GM19372 (cell line): ENCODE data around the gene RYR2.

Source experiments
- ATAC-seq: cut with Tn5 transposase; IDR thresholded peaks from one replicate; pipeline ENCODE4 v1.9.1; 2021; ENCODE audit warnings: mild to moderate bottlenecking, low read depth, moderate library complexity; ENCODE audit not compliant: unreplicated experiment

RYR2 gene

DNA sequence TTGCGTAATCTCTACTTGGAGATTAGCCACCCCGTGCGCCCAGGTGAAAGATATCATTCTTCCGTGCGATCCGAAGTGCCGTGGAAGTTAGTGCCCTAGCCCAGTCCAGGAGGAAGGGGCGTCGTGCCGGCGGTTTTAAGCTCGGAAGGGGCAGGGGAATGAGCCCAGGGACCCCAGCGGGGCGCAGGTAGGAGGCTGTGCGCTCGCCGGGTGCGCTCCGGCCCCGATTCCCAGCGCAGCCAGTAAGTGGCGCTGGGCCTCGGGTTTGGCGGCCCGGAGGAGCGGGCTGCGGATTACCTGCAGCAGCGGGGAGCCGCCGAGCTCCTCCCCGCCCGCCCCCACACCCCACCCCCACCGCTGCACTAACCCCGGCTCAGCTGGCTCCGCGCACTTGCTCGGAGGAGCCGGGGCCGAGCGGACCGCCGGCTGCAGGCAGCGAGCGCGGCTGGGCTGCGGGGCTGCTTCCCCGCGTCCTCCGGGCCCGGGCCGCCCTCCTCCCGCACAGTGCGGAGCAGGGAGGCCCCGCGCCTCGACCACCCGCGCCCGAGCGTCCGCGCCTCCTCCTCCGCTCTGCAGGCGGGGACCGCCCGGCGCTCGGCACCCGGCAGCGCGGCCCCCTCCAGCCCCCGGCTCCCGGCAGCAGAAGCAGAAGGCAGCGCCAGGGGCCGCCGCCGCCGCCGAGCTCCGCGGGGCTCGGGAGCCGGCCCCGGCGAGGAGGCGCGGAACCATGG, at the start of gene RYR2:
TSS of gene RYR2 (plus strand) at position 390 of the 731 bp plus-strand sequence. CDS start at position 728, 338 bp downstream.
- no peak for ATAC-seq

DNA sequence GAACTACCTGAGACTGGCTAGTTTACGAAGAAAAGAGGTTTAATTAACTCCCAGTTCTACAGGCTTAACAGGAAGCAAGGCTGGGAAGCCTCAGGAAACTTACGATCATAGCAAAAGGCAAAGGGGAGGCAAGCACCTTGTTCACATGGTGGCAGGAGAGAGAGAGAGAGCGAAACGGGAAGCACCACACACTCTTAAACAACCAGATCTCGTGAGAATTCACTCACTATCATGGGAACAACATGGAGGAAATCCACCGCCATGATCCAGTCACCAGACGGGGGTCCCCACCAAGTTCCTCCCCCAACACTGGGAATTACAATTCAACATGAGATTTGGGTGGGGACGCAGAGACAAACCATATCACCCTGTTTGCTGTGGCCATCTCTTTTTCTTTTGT, 49.5 kb upstream of the RYR2 start:
- no peak for ATAC-seq

DNA sequence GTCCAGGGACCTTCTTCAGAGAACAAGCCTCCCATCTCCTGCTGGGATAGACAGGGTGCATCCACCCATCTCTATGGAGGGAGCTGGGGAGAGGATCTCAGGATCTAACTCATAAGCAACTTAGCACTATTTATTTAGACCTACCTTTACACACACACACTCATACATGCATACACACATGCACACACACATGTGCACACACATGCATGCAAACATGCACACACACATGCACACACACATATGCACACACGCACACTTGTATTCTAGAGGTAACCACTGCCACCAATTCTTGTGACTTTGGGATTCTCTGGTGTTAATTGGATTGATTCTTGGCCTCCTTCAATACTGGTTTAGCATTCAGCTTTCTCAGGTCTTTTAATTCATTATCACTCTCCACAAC, 47.5 kb upstream of the RYR2 start:
- ATAC-seq = no peak

DNA sequence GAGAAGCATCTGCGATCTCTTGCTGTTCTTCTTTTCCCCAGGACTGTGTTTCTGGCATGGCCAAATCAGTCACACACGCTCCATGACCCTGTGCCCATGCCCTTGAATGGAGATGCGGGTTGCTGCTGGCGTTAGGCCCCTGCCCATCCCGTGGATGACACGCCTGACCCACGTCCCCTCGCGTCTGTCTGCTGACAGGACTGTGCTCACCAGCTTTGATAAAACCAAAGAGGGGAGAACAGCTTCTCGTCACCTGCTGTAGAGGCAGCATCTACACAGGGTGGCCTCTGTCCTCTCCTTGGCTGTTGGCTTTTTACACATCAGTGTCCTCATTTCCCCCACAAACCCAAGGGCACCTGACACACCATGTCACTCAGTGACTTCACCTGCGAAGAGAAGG, 44.6 kb upstream of the RYR2 start:
- no peak for ATAC-seq

DNA sequence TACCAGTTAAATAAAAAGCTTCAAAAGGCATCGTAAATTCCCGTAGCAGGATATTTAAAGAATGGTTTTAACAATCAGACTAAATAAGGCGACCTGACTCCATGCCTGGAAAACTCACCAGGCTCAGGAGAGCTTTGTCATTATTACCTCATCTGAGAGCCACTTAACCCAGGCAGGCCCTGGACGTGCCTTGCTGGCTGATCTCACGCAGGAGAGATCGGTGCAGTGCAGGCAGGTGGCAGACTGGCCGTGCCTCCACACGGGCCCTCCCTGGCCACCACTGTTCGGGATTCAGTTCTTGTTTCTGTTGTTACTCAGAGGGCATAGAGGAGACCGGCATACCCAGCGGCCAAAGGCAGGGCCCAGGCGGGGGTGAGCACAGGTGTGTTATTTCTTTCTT, 44.1 kb upstream of the RYR2 start:
- ATAC-seq = no peak

DNA sequence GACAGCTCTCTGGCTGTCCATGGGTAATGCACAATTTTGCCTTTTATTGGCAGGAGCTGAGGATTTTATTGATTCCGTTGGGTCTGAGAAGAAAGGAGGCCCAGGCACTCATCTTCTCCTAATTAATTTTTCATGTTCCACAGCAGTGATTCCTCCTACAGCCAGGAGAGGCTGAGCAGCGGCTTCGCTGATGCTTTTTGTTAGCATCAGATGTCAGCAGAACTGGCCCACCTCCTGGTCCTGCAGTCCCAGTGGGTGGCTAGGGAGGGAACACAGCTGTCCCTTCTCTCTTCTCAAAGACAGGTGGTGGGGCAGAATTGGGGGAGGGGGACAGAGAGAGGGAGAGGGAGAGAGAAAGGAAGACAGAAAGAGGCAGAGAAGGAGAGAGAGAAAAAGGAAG, 43.4 kb upstream of the RYR2 start:
- ATAC-seq = no peak

DNA sequence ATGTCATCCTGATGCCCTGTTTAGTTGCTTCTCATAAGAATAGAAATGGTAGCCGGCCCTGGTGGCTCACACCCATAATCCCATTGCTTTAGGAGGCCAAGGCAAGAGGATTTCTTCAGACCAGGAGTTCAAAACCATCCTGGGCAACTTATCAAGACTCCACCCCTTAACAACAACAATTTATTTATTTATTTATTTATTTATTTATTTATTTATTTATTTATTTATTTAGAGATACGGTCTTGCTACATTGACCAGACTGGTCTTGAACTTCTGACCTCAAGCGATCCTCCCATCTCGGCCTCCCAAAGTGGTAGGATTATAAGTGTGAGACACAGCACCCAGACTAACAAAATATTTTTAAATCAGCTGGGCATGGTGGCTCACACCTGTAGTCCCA, 41.8 kb upstream of the RYR2 start:
- no peak for ATAC-seq

DNA sequence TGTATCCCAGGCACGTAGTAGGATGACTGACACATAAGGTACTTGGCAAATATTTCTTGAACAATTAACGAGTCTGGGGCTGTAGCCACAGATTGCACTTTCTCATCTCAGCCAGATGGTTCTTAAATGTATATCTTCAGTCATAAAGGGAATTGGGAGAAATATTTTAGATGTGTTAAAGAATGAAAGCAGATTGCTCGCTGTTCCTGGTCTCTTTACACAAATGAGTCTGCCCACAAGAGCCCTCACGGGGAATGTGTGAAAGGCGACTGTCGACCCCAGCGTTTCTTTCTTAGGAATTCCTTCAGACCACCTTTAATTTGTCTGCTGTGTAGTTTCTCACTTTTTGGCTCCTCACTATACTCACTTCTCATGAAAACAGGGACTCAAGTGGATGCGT, 38.5 kb upstream of the RYR2 start:
- ATAC-seq = no peak

DNA sequence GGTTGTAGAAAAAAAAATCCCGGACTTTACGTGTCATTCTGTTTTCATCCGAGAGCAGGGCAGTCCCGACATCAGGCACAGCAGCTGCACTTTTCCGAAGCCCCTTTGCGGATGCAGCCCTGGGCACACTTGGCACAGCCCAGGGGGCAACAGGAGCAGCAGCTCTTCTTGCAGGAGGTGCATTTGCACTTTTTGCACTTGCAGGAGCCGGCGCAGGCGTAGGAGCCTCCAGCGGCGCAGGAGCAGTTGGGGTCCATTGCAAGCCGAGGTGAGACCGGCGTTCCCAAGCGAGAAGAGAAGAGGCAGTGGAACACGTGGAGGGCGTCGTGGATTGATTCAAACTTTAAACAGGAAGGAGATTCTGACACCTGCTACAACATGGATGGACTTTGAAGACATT, 37.9 kb upstream of the RYR2 start, which contains the start of gene MT1HL1:
TSS of gene MT1HL1 (minus strand) at position 326 of the 400 bp plus-strand sequence. CDS start at position 257, 69 bp downstream.
- no peak for ATAC-seq

DNA sequence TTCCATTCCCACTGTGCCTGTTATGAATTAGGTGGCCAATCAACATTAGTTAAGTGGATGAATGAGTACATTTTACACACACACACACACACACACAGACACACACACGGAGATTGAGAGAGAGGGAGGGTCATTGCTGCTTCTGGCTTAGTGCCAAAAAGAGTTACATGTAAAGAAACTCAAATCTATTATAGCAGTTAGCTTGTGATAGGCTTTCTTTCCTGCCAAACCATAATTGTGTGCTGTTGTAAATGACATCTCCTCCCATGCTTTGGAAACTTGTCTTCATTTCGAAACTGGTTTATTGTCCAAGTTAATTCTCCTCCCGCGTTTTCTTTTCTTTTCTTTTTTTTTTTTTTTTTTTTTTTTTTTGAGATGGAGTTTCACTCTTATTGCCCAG, 36.3 kb upstream of the RYR2 start:
- ATAC-seq = no peak

DNA sequence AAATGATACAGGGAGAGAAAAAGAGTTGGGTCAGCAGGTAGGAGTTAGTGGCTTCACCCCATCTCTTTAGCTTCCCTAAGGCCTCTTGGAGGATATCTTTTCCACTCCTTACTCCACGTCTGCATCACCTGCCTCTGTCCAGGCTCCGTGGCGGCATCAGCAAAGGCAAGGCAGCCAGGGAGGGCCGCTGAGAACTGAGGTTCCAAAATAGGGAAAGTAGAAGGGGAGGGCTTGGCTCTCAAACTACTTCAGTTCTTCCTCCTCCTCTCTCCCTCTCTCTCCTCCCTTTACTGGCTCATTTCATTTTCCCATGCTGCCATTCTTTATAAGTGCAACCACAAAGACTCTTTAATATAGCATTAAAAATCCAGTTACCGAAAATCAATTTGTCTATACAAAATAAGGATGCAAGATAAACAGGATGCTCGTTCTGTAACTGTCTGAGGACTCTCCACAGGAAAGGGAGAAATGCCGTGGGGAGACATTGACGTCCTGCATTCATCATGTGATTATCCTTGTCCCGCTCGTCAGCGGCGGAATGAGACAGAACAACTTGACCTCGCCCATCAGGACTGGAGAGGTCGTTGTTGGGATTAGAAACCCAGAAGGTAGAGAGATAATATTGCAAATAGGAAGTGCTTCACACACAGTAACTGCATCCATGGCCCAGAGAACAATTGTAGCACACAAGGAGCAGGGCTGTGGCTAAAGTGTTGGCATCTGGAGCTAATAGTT, 34.7 kb upstream of the RYR2 start:
- ATAC-seq = no peak

DNA sequence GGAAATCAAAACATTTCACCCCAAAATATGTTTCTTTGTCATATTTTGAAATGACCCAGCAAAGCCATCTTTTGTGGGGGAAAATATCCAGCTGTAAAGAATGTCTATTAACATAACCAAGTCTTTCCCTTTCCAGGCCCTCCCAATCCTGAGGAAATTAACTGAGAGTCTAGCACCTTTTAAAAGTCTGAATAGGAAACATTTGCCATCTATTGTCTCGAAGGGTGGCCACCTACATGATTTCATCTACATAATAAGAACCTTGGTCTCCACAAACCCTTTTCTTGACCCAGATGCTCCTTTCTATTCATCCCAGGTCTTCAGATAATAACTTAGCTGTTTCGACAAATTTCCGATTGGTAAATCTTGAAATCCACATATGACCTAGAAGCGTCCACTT, 32.4 kb upstream of the RYR2 start:
- no peak for ATAC-seq

DNA sequence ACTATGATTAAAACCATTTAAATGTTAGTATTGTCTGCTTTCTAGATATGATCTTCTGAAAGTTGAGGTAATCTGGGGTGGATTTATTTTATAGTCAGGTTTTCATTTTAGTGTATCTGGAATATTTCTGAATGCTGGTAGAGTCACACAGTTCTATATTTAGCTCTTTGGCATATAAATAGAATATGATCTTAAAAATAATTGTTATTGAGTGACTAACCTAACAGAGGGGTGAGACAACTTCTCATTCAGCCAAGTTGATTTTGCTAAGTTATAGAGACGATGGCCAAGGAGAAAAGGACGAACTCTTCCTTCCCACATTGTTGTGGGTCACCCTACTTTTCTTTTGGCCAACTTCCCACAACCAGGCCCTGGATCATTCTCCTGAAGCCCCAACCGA, 30.6 kb upstream of the RYR2 start:
- no peak for ATAC-seq

DNA sequence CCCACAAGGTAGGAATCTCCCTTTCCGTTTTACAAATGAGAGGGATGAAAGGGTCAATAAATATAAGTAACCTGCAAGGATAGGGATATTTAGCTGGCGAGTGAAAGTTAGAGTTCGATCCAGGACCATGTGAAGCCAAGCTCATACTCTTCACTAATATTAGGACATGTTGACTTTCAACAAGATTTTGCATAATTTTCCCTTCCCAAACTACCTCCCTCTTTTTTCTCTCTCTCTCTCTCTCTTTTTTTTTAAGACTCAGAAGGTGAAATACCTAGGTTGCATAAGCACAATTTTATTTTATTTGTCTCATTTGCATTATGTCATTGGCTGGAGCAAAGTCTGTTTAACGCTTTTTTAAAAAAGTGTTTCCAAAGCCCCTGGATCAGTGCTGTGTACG, 29.6 kb upstream of the RYR2 start:
- ATAC-seq = no peak

DNA sequence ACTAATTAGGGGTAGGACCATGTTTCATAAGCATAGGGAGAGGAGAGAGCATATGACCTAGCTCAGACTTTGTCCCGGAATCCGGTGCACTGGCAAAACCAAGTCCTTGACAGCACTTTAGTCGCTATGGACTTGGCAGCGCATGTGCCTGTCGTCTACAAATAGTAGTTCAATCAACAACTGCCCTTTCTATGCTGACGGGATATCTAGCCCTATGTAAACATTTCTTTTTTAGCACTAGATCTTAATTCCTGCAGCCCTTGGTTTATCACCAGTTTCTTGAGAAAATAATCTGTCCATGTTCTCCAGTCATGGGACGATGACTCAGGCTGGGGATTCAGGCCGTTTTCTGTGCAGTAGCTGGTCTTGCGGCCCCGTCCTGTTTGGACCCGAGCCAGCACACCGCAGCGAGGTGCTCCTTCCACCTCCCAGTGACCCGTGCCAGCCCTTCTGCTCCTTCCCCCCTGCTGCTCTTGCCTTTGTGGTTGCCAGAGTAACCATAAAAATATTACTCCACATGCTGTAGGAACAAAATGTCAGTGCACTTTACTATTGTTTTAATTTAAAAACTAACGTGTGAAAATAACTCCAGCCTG, 29.1 kb upstream of the RYR2 start:
- no peak for ATAC-seq

DNA sequence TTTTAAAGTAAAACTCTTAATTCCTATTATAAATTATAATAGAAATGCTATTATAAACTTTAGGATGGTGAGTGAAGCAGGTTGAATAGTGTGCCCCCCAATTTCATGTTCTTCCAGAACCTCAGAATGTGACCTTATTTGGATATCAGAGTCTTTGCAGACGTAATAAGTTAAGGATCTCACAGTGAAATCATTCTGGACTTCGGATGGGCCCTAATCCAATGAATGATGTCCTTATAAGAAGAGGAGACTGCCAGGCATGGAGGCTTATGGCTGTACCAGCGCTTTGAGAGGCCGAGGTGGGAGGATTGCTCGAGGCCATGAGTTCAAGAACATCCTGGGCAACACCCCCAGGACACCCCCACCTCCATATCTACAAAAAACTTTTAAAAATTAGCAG, 28.4 kb upstream of the RYR2 start:
- ATAC-seq = no peak

DNA sequence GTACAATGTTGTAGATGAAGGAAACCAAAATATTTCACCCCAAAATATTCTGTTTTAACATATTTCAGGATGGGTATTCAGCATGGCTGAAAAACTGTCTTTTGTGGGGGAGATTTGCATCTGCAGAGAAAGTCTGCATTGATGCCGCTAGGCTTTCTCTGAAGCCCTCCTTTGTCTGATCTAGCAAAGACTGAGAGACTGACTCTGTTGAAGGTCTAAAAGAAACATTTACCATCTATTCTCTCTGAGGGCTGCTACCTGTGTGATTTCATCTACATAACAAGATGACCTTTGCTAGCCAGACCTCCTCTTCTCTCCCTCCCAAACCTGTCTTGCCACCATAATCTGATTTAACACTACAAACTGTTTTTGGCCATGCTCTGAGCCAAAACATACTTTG, 25.4 kb upstream of the RYR2 start:
- no peak for ATAC-seq

DNA sequence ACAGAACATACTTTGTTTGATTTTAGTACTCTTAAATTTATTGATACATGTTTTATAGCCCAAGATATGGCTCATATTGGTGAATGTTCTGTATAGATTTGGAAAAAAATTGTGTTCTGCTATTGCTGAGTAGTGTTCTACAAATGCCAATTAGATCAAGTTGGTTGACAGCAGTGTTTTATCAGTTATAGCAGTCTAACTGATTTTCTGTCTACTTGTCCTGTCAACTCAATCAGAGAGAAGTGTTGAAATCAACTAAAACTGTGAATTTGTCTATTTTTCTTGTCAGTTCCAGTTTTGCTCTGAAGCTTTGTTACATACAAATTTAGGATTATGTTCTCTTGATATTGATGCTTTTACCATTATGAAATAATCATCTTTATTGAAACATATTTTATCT, 23.1 kb upstream of the RYR2 start:
- ATAC-seq = no peak

DNA sequence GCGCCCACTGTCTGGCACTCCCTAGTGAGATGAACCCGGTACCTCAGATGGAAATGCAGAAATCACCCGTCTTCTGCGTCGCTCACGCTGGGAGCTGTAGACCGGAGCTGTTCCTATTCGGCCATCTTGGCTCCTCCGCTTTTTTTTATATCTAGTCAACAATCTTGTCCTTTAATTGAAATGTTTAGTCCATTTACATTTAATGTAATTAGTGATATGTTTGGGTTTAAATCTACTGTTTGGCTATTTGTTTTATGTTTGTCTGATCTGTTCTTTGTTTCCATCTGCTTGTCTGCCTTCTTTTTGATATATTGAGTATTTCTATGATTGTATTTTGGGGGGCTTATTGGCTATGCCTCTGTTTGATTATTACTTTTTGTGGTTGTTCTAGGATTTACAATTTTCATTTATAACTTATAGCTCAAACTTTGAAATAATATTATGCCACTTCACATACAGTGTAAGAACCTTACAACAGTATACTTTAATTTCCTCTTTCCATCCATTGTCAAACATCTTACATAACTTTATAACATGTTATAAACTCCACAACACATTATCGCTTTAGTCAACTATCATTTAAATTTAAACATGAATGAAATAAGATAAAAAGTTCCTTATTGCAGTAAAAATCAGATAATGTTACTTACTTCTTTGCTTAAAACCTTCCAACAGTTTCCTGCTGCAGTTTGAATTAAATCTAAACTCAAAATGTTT, 16.5 kb upstream of the RYR2 start:
- ATAC-seq = no peak

DNA sequence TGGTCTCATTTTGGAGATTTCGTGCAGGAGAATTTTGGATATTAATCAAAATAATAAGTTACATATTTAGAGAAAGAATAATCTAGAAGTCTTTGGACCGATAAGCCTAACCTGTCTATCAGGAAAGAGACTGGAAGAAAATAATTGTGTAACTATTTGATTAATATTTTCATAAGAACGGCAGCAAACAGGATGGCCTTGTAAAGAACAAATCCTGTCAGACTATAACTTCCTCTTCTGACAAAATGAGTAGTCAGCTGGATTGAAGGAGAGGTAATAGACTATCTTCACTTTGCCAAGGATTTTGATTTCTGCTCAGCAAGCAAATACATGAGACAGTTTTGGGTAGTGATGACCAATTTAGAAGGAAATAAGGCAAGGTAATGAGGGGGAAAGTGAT, 12.7 kb upstream of the RYR2 start:
- no peak for ATAC-seq

DNA sequence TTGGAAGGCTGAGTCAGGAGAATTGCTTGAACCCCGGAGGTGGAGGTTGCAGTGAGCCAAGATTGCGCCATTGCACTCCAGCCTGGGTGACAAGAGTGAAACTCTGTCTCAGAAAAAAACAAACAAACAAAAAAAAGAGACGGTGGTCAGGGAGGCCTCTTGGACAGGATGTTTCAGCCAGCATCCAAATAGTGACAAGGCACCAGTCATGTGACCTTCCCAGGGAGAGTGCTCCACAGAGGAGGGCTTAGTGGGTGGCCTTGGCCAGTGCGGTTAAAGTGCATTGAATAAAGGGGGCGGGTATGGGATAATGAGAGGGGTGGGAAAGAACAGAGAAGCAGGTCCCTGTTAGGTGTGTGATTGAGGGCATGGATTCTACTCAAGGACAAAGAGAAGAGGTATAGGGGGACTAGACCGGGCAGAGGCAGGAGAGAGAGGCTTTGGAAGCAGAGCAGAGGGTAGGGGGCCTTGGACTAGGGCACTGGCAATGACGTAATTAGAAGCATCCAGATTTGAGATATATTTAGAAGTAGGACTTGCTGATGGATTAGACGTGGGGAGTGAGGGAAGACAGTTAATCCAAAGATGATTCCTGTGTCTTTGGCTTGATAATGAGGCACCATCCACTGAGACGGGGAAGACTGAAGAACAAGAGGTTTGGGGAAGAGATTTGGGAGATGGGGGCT, 12.0 kb upstream of the RYR2 start:
- ATAC-seq = no peak
